ENCODE data around the gene EFTUD2. TPM values are rescaled to one million over a fixed set of nuclear protein-coding genes. Genes with fewer than 3 reads are reported as not detected.

Gene EFTUD2
- total and polyA plus RNA-seq, 2 of the 13 experiments (the other 11 are each of a cell fraction or from before 2014, with no cell fraction given), result 111 to 137 TPM

- TF ChIP-seq FOXP4 (CRISPR knock-in tag; IDR thresholded peaks at IDR 0.05) (0 out of 2 replicates have a peak, but pooled peaks have one; percentile 9), HMG20A (CRISPR knock-in tag; IDR thresholded peaks at IDR 0.05; ENCODE audit: borderline replicate concordance) (peak; percentile 51; the same call in 1 of the 2 replicates), ZBTB1 (CRISPR knock-in tag; IDR thresholded peaks at IDR 0.05; ENCODE audit: borderline replicate concordance) (no peak), ZNF720 (CRISPR knock-in tag; IDR thresholded peaks at IDR 0.05) (no peak), ZNF839 (CRISPR knock-in tag; IDR thresholded peaks at IDR 0.05; ENCODE audit: borderline replicate concordance) (no peak), ARID2 (CRISPR knock-in tag; IDR thresholded peaks at IDR 0.05; ENCODE audit: borderline replicate concordance) (no peak), PTBP1 (IDR thresholded peaks at IDR 0.05; ENCODE audit: low read depth, low read length, poor library complexity, severe bottlenecking) (no peak), ZNF138 (CRISPR knock-in tag; IDR thresholded peaks at IDR 0.05; ENCODE audit: low read depth) (no peak), KMT2B (CRISPR knock-in tag; IDR thresholded peaks at IDR 0.05) (no peak), FOSL2 (CRISPR knock-in tag; IDR thresholded peaks at IDR 0.05) (peak; percentile 37; the same call in 1 of the 2 replicates), TRAFD1 (CRISPR knock-in tag; IDR thresholded peaks at IDR 0.05; ENCODE audit: borderline replicate concordance) (0 out of 2 replicates have a peak, but pooled peaks have one; percentile 46), POGK (CRISPR knock-in tag; conservative IDR thresholded peaks at IDR 0.05) (no peak), POLR2AphosphoS5 (IDR thresholded peaks at IDR 0.05; ENCODE audit: low read depth, low read length) (no peak), SUZ12 (IDR thresholded peaks at IDR 0.05; ENCODE audit: low read depth, low read length) (no peak), PLRG1 (conservative IDR thresholded peaks at IDR 0.05) (no peak), ZNF24 (IDR thresholded peaks at IDR 0.05) (no peak), ZNF549 (CRISPR knock-in tag; IDR thresholded peaks at IDR 0.05) (no peak), YY1 (IDR thresholded peaks at IDR 0.05; ENCODE audit: insufficient read depth, insufficient replicate concordance, low read depth, low read length) (no peak), SIX4 (CRISPR knock-in tag; IDR thresholded peaks at IDR 0.05) (no peak), IRF2 (CRISPR knock-in tag; IDR thresholded peaks at IDR 0.05) (no peak), ZMAT5 (CRISPR knock-in tag; IDR thresholded peaks at IDR 0.05; ENCODE audit: borderline replicate concordance, low read depth) (no peak), REPIN1 (CRISPR knock-in tag; IDR thresholded peaks at IDR 0.05; ENCODE audit: borderline replicate concordance, low read depth) (no peak), DBP (CRISPR knock-in tag; IDR thresholded peaks at IDR 0.05; ENCODE audit: not compliant biosample characterization) (no peak), MATR3 (CRISPR knock-in tag; IDR thresholded peaks at IDR 0.05) (no peak), ZFY (CRISPR knock-in tag; IDR thresholded peaks at IDR 0.05) (no peak)
- TF ChIP-seq, protein P1, sequence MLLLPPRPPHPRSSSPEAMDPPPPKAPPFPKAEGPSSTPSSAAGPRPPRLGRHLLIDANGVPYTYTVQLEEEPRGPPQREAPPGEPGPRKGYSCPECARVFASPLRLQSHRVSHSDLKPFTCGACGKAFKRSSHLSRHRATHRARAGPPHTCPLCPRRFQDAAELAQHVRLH (CRISPR knock-in tag; IDR thresholded peaks at IDR 0.05; ENCODE audit: borderline replicate concordance, low read depth), result peak; percentile 35; the same call in 1 of the 2 replicates
Observed at GRCh38 chr17:44889003-44889402, 10.2 kb downstream of the EFTUD2 start (continued).
